ENCODE measurements around the gene ECSCR.

The ECSCR gene

GRCh38 chr5:139473565-139473964, 11.0 kb upstream of the ECSCR start:
- no peak for FAIRE-seq

- FAIRE-seq, result no peak
Observed at GRCh38 chr5:139473105-139473504, 10.6 kb upstream of the ECSCR start.

- no peak for FAIRE-seq
Observed at GRCh38 chr5:139472386-139473030, 10.0 kb upstream of the ECSCR start.

- FAIRE-seq, result no peak
Observed at GRCh38 chr5:139470821-139471300, 8.3 kb upstream of the ECSCR start, which contains the start of gene SMIM33. Gene SMIM33 (plus strand): TSS chr5:139471004. CDS start chr5:139471122, 118 bp downstream.

- no peak for FAIRE-seq
Observed at GRCh38 chr5:139468421-139468931, 5.9 kb upstream of the ECSCR start.

GRCh38 chr5:139461698-139462097, 845 bp downstream of the ECSCR start:
- no peak for FAIRE-seq

- no peak for FAIRE-seq
Observed at GRCh38 chr5:139461176-139461575, 1.4 kb downstream of the ECSCR start.

GRCh38 chr5:139460455-139460854, 2.1 kb downstream of the ECSCR start:
- no peak for FAIRE-seq

GRCh38 chr5:139459451-139459934, 3.0 kb downstream of the ECSCR start:
- FAIRE-seq, result no peak

- FAIRE-seq, result no peak
Observed at GRCh38 chr5:139458580-139459407, 3.7 kb downstream of the ECSCR start.

GRCh38 chr5:139457653-139458306, 4.8 kb downstream of the ECSCR start:
- FAIRE-seq, result no peak

- no peak for FAIRE-seq
Observed at GRCh38 chr5:139457241-139457640, 5.3 kb downstream of the ECSCR start.

- no peak for FAIRE-seq
Observed at GRCh38 chr5:139456776-139457175, 5.8 kb downstream of the ECSCR start.

- FAIRE-seq, result no peak
Observed at GRCh38 chr5:139454568-139455290, 7.8 kb downstream of the ECSCR start.

- no peak for FAIRE-seq
Observed at GRCh38 chr5:139453683-139454567, 8.6 kb downstream of the ECSCR start.

GRCh38 chr5:139451878-139452660, 10.5 kb downstream of the ECSCR start:
- FAIRE-seq, result no peak

GRCh38 chr5:139451176-139451575, 11.4 kb downstream of the ECSCR start:
- FAIRE-seq, result no peak

- FAIRE-seq, result no peak
Observed at GRCh38 chr5:139446956-139447779, 15.4 kb downstream of the ECSCR start.
